ENCODE results near the gene PRKRIP1. TPM values are rescaled to one million over a fixed set of nuclear protein-coding genes. Genes with fewer than 3 reads are reported as not detected.
A peak's percentile ranks its signal among the peaks of the same experiment; 100 is the strongest.
"Not testable (repeated sequence)": the region's sequence is repeated elsewhere in the genome, so short reads cannot be mapped to it uniquely, and the experiment has no call there.

The PRKRIP1 gene
- total RNA-seq, 1 experiment from 2014 or later = 26.1 TPM

- in situ Hi-C loops (cut with HindIII; ENCODE audit: low pct_unique_long_range_greater_than_20kb, low sequenced_read_pairs) = no loop called here
- no peak for DNase-seq (ENCODE audit: low read depth)
These were observed 53.0 kb downstream of the PRKRIP1 start for GRCh38 chr7:102449136-102449535.

- DNase-seq (ENCODE audit: low read depth) = no peak
- in situ Hi-C loops (cut with HindIII; ENCODE audit: low pct_unique_long_range_greater_than_20kb, low sequenced_read_pairs) = no loop called here
These were observed 54.1 kb downstream of the PRKRIP1 start for GRCh38 chr7:102450242-102450641.

GRCh38 chr7:102451371-102452054 lies 55.4 kb downstream of the PRKRIP1 start:
- no peak for DNase-seq (ENCODE audit: low read depth)
- in situ Hi-C loops (cut with HindIII; ENCODE audit: low pct_unique_long_range_greater_than_20kb, low sequenced_read_pairs) = no loop called here

- DNase-seq (ENCODE audit: low read depth) = no peak
- in situ Hi-C loops (cut with HindIII; ENCODE audit: low pct_unique_long_range_greater_than_20kb, low sequenced_read_pairs) = no loop called here
These were observed 56.3 kb downstream of the PRKRIP1 start for GRCh38 chr7:102452451-102452850.

GRCh38 chr7:102453319-102453718 lies 57.2 kb downstream of the PRKRIP1 start:
- in situ Hi-C loops (cut with HindIII; ENCODE audit: low pct_unique_long_range_greater_than_20kb, low sequenced_read_pairs) = no loop called here
- DNase-seq (ENCODE audit: low read depth) = no peak

GRCh38 chr7:102454468-102454867 lies 58.3 kb downstream of the PRKRIP1 start:
- in situ Hi-C loops (cut with HindIII; ENCODE audit: low pct_unique_long_range_greater_than_20kb, low sequenced_read_pairs) = no loop called here
- no peak for DNase-seq (ENCODE audit: low read depth)

- in situ Hi-C loops (cut with HindIII; ENCODE audit: low pct_unique_long_range_greater_than_20kb, low sequenced_read_pairs); DNase-seq (ENCODE audit: low read depth): not testable (repeated sequence)
These were observed 58.8 kb downstream of the PRKRIP1 start for GRCh38 chr7:102454932-102455331.

- no peak for DNase-seq (ENCODE audit: low read depth)
- in situ Hi-C loops (cut with HindIII; ENCODE audit: low pct_unique_long_range_greater_than_20kb, low sequenced_read_pairs) = no loop called here
These were observed 59.4 kb downstream of the PRKRIP1 start for GRCh38 chr7:102455596-102455995.

GRCh38 chr7:102456327-102456726 lies 60.2 kb downstream of the PRKRIP1 start:
- no peak for DNase-seq (ENCODE audit: low read depth)
- in situ Hi-C loops (cut with HindIII; ENCODE audit: low pct_unique_long_range_greater_than_20kb, low sequenced_read_pairs) = no loop called here

- DNase-seq (ENCODE audit: low read depth) = no peak
- in situ Hi-C loops (cut with HindIII; ENCODE audit: low pct_unique_long_range_greater_than_20kb, low sequenced_read_pairs) = no loop called here
These were observed 61.3 kb downstream of the PRKRIP1 start for GRCh38 chr7:102457352-102457924.

GRCh38 chr7:102459221-102459844 lies 63.2 kb downstream of the PRKRIP1 start:
- in situ Hi-C loops (cut with HindIII; ENCODE audit: low pct_unique_long_range_greater_than_20kb, low sequenced_read_pairs) = no loop called here

GRCh38 chr7:102460467-102460866 lies 64.3 kb downstream of the PRKRIP1 start:
- no peak for DNase-seq (ENCODE audit: low read depth)
- in situ Hi-C loops (cut with HindIII; ENCODE audit: low pct_unique_long_range_greater_than_20kb, low sequenced_read_pairs) = no loop called here

More at GRCh38 chr7:102459221-102459844, 63.2 kb downstream of the PRKRIP1 start:
- DNase-seq (ENCODE audit: low read depth) = no peak

GRCh38 chr7:102463841-102464576 lies 67.8 kb downstream of the PRKRIP1 start:
- in situ Hi-C loops (cut with HindIII; ENCODE audit: low pct_unique_long_range_greater_than_20kb, low sequenced_read_pairs) = no loop called here
- no peak for DNase-seq (ENCODE audit: low read depth)

GRCh38 chr7:102464577-102465280 lies 68.6 kb downstream of the PRKRIP1 start, which contains the start of the genes ALKBH4 and LRWD1:
Gene ALKBH4, minus strand, starts transcription at chr7:102464863. Its CDS starts 27 bp downstream, at chr7:102464836.
Gene LRWD1, plus strand, starts transcription at chr7:102464984. Its CDS starts 97 bp downstream, at chr7:102465081.
- in situ Hi-C loops (cut with HindIII; ENCODE audit: low pct_unique_long_range_greater_than_20kb, low sequenced_read_pairs) = no loop called here
- peak; percentile 81 for DNase-seq (ENCODE audit: low read depth)

GRCh38 chr7:102466097-102466496 lies 69.9 kb downstream of the PRKRIP1 start:
- no peak for DNase-seq (ENCODE audit: low read depth)
- in situ Hi-C loops (cut with HindIII; ENCODE audit: low pct_unique_long_range_greater_than_20kb, low sequenced_read_pairs) = no loop called here

GRCh38 chr7:102467581-102468477 lies 71.7 kb downstream of the PRKRIP1 start:
- no peak for DNase-seq (ENCODE audit: low read depth)
- in situ Hi-C loops (cut with HindIII; ENCODE audit: low pct_unique_long_range_greater_than_20kb, low sequenced_read_pairs) = no loop called here

Measured in Caki2 (cell line).